Natural killer cell (primary cell): Measurements from ENCODE around the gene ARNT2. TPM values are rescaled to one million over a fixed set of nuclear protein-coding genes. Genes with fewer than 3 reads are reported as not detected.

Experiments
- ATAC-seq, 3 donors: fragments of 150-1000 bp in 2 of 3; fragments of 200-7000 bp in 1 of 3; cut with Tn5 transposase; 1 replicate in 1 of 3; 2 replicates in 2 of 3; pipeline ENCODE4 v1.10.0; 2021; ENCODE audit warnings: mild to moderate bottlenecking in 2 of 3, moderate library complexity in 2 of 3
- DNase-seq, 2 donors: peaks; one replicate each; pipeline versions ENCODE4 v3.0.0 to v3.0.0-alpha.2; 2013 to 2021; ENCODE audit warnings: mixed read lengths in 1 of 2
- H3K27ac ChIP-seq: one replicate; pipeline ENCODE4 v1.5.1; 2013; ENCODE audit warnings: mild to moderate bottlenecking, low read length
- H3K27me3 ChIP-seq: one replicate; pipeline ENCODE4 v1.6.1; 2013; ENCODE audit warnings: low read length; ENCODE audit not compliant: control insufficient read depth, insufficient read depth
- H3K36me3 ChIP-seq: one replicate; pipeline ENCODE4 v1.6.1; 2013; ENCODE audit warnings: low read length; ENCODE audit not compliant: control insufficient read depth, insufficient read depth
- H3K4me1 ChIP-seq: one replicate; pipeline ENCODE4 v1.6.1; 2013; ENCODE audit warnings: low read length; ENCODE audit not compliant: control insufficient read depth, insufficient read depth
- H3K4me3 ChIP-seq: one replicate; pipeline ENCODE4 v1.5.1; 2013; ENCODE audit warnings: low read length
- H3K9me3 ChIP-seq: one replicate; pipeline ENCODE4 v1.6.1; 2013; ENCODE audit warnings: low read length; ENCODE audit not compliant: control insufficient read depth, insufficient read depth
- H3K27ac Mint-ChIP-seq, 2 donors: one replicate each; pipeline ENCODE4 v1.8.0; 2022; ENCODE audit warnings: mild to moderate bottlenecking in 2 of 2, mixed read lengths in 2 of 2, moderate library complexity in 1 of 2
- H3K27me3 Mint-ChIP-seq, 2 donors: one replicate each; pipeline ENCODE4 v1.8.0; 2022; ENCODE audit warnings: low read depth in 2 of 2, mixed read lengths in 2 of 2
- H3K36me3 Mint-ChIP-seq: one replicate; pipeline ENCODE4 v1.8.0; 2022; ENCODE audit warnings: mixed read lengths
- H3K4me1 Mint-ChIP-seq, 2 donors: one replicate each; pipeline ENCODE4 v1.8.0; 2022; ENCODE audit warnings: mixed read lengths in 2 of 2
- H3K4me3 Mint-ChIP-seq: one replicate; pipeline ENCODE4 v1.8.0; 2022; ENCODE audit warnings: mild to moderate bottlenecking, moderate library complexity, mixed read lengths
- H3K9me3 Mint-ChIP-seq, 2 donors: one replicate each; pipeline ENCODE4 v1.8.0; 2022; ENCODE audit warnings: mixed read lengths in 2 of 2
- WGBS: methylation state at CpG from one replicate; pipeline ENCODE4 v1.1.7; 2013; ENCODE audit warnings: missing lambda C conversion rate; ENCODE audit not compliant: insufficient coverage; 5-methylcytosine and 5-hydroxymethylcytosine counted together
- intact Hi-C: fragments of 100-400 bp; cut with micrococcal nuclease; formaldehyde crosslinking; loops from one replicate; pipeline ENCODE4 v1.14.2; 2022
- total RNA-seq, 4 donors: library from RNA; stranded (reverse); fragments of 120-200 nt in 1 of 4; gene quantifications; one replicate each; pipeline versions ENCODE4 v1.2.3 to v1.2.4, GENCODE V29; 2013 to 2022
- TF ChIP-seq, protein P1 (sequence below): fragments of 200-600 bp; IDR thresholded peaks from one replicate; pipeline ENCODE4 v1.8.0; 2022; ENCODE audit warnings: antibody characterized with exemption

The ARNT2 gene
- total RNA-seq, 3 donors from 2014 or later (not counting 1 experiment from before 2014, with no cell fraction given), result not detected

DNA sequence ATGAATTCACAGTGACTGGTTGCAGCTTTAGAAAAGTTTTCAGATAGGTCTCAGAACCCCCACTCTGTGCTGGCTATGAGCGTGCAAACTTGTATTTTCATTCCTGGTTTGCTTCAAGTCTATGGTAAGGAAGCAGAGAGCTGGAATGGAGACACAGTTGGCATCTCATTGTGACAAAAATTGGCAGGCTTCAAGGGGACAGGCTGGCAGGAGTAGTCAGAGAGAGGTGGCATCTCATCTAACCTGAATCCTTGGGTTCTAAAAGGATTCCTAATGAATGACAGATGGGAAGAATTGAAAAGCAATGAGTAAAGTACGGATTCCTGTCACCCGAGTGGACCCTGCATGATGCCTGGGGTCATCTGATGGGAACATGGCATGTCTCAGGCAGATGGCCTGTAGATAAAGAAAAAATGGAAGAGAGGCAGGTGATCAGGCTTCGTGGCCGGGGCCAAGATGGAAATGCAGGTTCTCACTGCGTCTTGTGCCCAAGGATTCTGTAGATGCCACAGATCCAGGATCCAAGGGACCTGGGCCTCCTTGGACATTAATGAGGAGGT, 201.5 kb downstream of the ARNT2 start:
- Histone ChIP-seq H3K36me3 (no peaks in the 10 kb centered on the region), H3K9me3 (no peaks in the 10 kb centered on the region), H3K4me1 (no peaks in the 10 kb centered on the region), H3K4me3 (no peak overlapping the region), H3K27me3 (no peaks in the 10 kb centered on the region), H3K27ac (no peak overlapping the region)
- Mint-ChIP-seq H3K4me3 (no peak overlapping the region), H3K27me3 (peaks cover 6 to 11% of the 10 kb centered on the region in 2 donors), H3K9me3 (no peaks in the 10 kb centered on the region), H3K36me3 (no peaks in the 10 kb centered on the region), H3K4me1 (no peaks in the 10 kb centered on the region), H3K27ac (no peak overlapping the region)
- intact Hi-C loops, result no loop called here
- 89% methylated on average over 6 of the region's 6 CpGs for WGBS
- DNase-seq (no peak), ATAC-seq (no peak)
- TF ChIP-seq, protein P1, sequence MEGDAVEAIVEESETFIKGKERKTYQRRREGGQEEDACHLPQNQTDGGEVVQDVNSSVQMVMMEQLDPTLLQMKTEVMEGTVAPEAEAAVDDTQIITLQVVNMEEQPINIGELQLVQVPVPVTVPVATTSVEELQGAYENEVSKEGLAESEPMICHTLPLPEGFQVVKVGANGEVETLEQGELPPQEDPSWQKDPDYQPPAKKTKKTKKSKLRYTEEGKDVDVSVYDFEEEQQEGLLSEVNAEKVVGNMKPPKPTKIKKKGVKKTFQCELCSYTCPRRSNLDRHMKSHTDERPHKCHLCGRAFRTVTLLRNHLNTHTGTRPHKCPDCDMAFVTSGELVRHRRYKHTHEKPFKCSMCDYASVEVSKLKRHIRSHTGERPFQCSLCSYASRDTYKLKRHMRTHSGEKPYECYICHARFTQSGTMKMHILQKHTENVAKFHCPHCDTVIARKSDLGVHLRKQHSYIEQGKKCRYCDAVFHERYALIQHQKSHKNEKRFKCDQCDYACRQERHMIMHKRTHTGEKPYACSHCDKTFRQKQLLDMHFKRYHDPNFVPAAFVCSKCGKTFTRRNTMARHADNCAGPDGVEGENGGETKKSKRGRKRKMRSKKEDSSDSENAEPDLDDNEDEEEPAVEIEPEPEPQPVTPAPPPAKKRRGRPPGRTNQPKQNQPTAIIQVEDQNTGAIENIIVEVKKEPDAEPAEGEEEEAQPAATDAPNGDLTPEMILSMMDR, result no peak

DNA sequence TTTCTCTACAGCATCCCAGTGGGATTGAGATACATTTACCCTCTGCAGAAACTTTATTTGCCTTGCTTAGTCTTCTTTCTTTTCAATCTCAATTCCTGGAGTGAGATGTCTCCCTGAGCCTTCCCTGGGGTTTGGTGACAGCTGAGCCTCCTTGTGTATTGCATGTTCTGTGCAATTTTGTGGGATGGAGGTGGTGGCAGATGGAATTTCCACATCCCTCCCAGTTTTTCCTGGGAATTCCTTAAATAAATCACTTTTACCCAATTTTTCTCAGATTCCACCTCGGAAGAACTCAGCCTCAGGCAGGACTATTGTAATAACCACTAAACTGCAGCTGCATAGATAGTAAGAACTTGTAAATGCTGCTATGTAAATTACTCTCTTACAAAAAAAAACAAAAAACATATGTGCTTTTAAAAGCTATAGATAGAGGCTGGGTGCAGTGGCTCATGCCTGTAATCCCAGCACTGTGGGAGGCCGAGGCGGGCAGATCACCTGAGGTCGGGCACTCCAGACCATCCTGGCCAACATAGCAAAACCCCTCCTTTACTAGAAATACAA, 202.4 kb downstream of the ARNT2 start:
- no peaks in the 10 kb centered on the region for H3K27me3 ChIP-seq
- H3K9me3 Mint-ChIP-seq, result no peaks in the 10 kb centered on the region
- peaks cover 6% of the 10 kb centered on the region in 2 donors for H3K27me3 Mint-ChIP-seq
- WGBS, result 93% methylated on average over 3 of the region's 4 CpGs
- no peak overlapping the region for H3K27ac ChIP-seq
- no peak overlapping the region for H3K27ac Mint-ChIP-seq
- no peak overlapping the region for H3K4me3 Mint-ChIP-seq
- no peaks in the 10 kb centered on the region for H3K4me1 ChIP-seq
- H3K4me1 Mint-ChIP-seq, result no peaks in the 10 kb centered on the region
- H3K36me3 Mint-ChIP-seq, result no peaks in the 10 kb centered on the region
- intact Hi-C loops, result no loop called here
- no peaks in the 10 kb centered on the region for H3K36me3 ChIP-seq
- no peak overlapping the region for H3K4me3 ChIP-seq
- DNase-seq (no peak), ATAC-seq (no peak)
- TF ChIP-seq, protein P1, result no peak
- H3K9me3 ChIP-seq, result no peaks in the 10 kb centered on the region

DNA sequence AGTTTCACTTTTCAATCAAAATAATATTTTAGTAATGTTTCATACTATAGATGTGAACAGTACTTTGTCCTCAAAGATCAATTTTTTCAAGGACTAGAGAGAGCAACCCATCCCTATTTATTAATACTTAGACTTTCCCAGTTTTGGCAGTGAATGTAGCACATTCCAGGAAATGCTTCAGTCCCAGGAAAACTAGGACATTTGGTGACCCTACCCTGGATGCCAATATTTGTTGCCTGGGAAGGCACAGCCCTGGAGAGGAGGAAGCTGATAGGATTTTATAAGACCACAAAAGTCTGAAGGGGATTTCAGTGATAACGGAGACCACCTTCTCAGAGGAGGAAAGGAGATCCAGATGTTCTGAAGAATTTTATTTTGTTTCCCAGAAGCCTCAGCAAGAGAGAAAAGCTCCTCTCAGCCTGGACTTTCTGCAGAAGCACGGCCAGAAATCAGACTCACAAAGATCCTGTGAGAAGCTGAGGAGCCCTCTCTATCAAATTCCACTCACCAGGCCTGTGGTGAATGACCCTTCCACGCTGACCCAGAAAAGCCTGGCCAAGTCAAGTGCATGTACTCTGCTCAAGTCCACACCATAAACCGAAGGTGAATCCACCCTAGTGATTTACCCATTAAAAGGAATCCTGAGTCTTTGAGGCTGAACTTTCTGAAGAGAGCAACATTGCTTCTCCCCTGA, 203.3 kb downstream of the ARNT2 start:
- Mint-ChIP-seq H3K9me3 (no peaks in the 10 kb centered on the region), H3K4me1 (no peaks in the 10 kb centered on the region), H3K36me3 (no peaks in the 10 kb centered on the region), H3K27ac (no peak overlapping the region), H3K4me3 (no peak overlapping the region), H3K27me3 (peaks cover 6% of the 10 kb centered on the region in 2 donors)
- WGBS, result 67% methylated on average over 4 of the region's 4 CpGs
- Histone ChIP-seq H3K4me1 (no peaks in the 10 kb centered on the region), H3K27ac (no peak overlapping the region), H3K27me3 (no peaks in the 10 kb centered on the region), H3K4me3 (no peak overlapping the region), H3K36me3 (no peaks in the 10 kb centered on the region), H3K9me3 (no peaks in the 10 kb centered on the region)
- DNase-seq, result no peak
- intact Hi-C loops, result no loop called here
- TF ChIP-seq, protein P1, result no peak
- no peak for ATAC-seq
